ENCODE measurements around the gene OMP.

OMP gene

DNA sequence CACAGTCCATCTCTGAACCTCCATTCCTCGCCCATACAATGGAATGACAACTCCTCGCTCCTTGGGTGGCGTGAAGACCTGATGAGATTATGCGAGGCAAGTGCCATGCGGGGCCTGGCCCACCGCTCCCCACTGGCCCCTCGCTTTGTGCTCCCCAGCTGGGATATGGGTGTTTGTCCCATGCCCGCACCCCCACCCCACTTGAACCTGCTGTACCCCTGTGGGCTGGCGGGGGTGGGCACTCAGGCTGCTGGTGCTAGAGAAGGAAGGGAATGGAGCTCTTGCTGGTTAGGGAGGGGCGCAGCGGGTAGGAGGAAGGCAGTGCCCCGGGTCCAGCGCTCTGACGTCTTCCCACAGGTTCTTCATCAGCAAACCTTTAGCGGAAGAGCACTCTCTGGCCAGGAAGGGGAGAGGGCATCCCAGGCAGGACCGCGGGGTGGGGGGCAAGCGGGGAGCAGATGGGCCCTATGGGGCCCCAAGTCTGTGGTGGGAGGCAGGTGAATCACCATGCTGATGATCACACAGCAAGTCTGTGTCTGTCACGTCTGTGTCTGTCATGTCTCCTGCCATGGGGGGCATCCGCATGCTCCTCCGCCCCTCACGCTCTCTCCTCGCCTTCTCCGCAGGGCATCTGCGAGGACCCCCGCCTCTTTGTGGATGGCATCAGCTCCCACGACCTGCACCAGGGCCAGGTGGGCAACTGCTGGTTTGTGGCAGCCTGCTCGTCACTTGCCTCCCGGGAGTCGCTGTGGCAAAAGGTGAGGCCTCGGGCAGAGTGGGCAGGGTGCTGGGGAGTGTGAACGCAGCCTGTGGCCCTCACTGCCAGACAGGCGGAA lies 9.4 kb upstream of the OMP start:
- H3K27me3 ChIP-seq (replicated peaks; ENCODE audit: insufficient read depth, low read length) = no peaks in the 10 kb centered on the region
- no peak overlapping the region for H3K27ac ChIP-seq (ENCODE audit: low read length)
- no peak overlapping the region for H2AFZ ChIP-seq (ENCODE audit: low read length)
- H3K4me1 ChIP-seq (ENCODE audit: low read length) = peaks cover 18% of the 10 kb centered on the region
- H4K20me1 ChIP-seq (ENCODE audit: insufficient read depth, low read length) = no peaks in the 10 kb centered on the region
- H3K79me2 ChIP-seq (ENCODE audit: low read length) = no peaks in the 10 kb centered on the region
- no peaks in the 10 kb centered on the region for H3F3A ChIP-seq (ENCODE audit: insufficient read depth, low read length)
- H3K4me3 ChIP-seq (ENCODE audit: low read length) = no peak overlapping the region
- no peak overlapping the region for H3K9ac ChIP-seq (ENCODE audit: low read length)
- no peaks in the 10 kb centered on the region for H3K36me3 ChIP-seq (replicated peaks; ENCODE audit: insufficient read depth, low read length)
- no peak overlapping the region for H3K4me2 ChIP-seq (ENCODE audit: low read depth, low read length)
- no peaks in the 10 kb centered on the region for H3K9me2 ChIP-seq (replicated peaks; ENCODE audit: insufficient read depth, low read length)
- no peaks in the 10 kb centered on the region for H3K9me3 ChIP-seq (replicated peaks; ENCODE audit: insufficient read depth, low read length)
- TF ChIP-seq EZH2 (optimal IDR thresholded peaks at IDR 0.05; ENCODE audit: low read depth, low read length) (no peak), EZH2phosphoT487 (IDR thresholded peaks at IDR 0.05; ENCODE audit: low read length) (no peak)
- TF ChIP-seq, protein P1, sequence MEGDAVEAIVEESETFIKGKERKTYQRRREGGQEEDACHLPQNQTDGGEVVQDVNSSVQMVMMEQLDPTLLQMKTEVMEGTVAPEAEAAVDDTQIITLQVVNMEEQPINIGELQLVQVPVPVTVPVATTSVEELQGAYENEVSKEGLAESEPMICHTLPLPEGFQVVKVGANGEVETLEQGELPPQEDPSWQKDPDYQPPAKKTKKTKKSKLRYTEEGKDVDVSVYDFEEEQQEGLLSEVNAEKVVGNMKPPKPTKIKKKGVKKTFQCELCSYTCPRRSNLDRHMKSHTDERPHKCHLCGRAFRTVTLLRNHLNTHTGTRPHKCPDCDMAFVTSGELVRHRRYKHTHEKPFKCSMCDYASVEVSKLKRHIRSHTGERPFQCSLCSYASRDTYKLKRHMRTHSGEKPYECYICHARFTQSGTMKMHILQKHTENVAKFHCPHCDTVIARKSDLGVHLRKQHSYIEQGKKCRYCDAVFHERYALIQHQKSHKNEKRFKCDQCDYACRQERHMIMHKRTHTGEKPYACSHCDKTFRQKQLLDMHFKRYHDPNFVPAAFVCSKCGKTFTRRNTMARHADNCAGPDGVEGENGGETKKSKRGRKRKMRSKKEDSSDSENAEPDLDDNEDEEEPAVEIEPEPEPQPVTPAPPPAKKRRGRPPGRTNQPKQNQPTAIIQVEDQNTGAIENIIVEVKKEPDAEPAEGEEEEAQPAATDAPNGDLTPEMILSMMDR (IDR thresholded peaks at IDR 0.05; ENCODE audit: low read length) = no peak
- no peak for DNase-seq

DNA sequence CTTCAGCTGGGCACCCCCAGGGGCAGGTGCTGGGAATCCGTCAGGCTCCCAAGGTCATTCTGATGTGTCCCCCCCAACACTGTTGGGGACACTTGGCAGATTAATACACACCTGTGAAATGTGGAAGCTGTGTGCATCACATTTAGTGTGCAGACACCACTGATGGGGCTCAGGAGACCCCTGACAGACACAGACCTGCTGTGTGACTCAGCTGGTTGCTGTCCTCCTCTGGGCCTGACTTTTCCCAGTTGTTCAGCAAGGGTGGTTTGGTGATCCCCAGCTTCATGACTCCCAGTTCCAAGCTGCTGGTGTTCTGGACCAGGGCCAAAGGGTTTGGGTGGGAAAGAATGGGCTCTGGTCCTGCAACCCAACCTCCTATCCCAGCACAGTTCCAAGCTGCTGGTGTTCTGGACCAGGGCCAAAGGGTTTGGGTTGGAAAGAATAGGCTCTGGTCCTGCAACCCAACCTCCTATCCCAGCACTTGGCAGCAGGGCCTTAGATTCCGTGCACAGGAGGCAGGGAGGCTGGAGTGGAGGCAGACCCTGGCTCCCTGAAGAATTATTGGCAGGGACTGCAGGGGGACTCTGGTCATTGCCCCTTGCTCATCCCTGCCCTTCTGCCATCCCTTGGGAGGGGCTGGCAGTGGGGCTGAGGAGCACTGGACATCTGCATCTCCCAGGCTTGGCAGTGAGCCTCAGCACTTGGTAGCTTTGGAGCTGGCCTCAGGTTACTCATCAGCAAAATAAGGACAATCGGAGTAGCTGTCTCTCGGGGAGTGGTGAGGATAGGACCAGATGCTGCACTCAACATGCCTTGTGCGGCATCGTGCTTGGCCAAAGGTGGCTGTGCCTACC lies 8.4 kb upstream of the OMP start:
- no peak for TF ChIP-seq EZH2 (optimal IDR thresholded peaks at IDR 0.05; ENCODE audit: low read depth, low read length)
- TF ChIP-seq, protein P1 (IDR thresholded peaks at IDR 0.05; ENCODE audit: low read length) = no peak
- no peak for TF ChIP-seq EZH2phosphoT487 (IDR thresholded peaks at IDR 0.05; ENCODE audit: low read length)
- H3K4me3 ChIP-seq (ENCODE audit: low read length) = no peak overlapping the region
- DNase-seq = no peak
- no peak overlapping the region for H3K9ac ChIP-seq (ENCODE audit: low read length)
- H3F3A ChIP-seq (ENCODE audit: insufficient read depth, low read length) = no peaks in the 10 kb centered on the region
- H4K20me1 ChIP-seq (ENCODE audit: insufficient read depth, low read length) = no peaks in the 10 kb centered on the region
- no peaks in the 10 kb centered on the region for H3K9me2 ChIP-seq (replicated peaks; ENCODE audit: insufficient read depth, low read length)
- H3K27ac ChIP-seq (ENCODE audit: low read length) = no peak overlapping the region
- H3K27me3 ChIP-seq (replicated peaks; ENCODE audit: insufficient read depth, low read length) = no peaks in the 10 kb centered on the region
- H3K79me2 ChIP-seq (ENCODE audit: low read length) = no peaks in the 10 kb centered on the region
- H3K36me3 ChIP-seq (replicated peaks; ENCODE audit: insufficient read depth, low read length) = no peaks in the 10 kb centered on the region
- H2AFZ ChIP-seq (ENCODE audit: low read length) = no peak overlapping the region
- H3K9me3 ChIP-seq (replicated peaks; ENCODE audit: insufficient read depth, low read length) = no peaks in the 10 kb centered on the region
- peaks cover 17% of the 10 kb centered on the region for H3K4me1 ChIP-seq (ENCODE audit: low read length)
- no peak overlapping the region for H3K4me2 ChIP-seq (ENCODE audit: low read depth, low read length)

GRCh38 chr11:77094841-77095365 lies 7.7 kb upstream of the OMP start:
- TF ChIP-seq, protein P1 (IDR thresholded peaks at IDR 0.05; ENCODE audit: low read length) = no peak
- no peak for TF ChIP-seq EZH2phosphoT487 (IDR thresholded peaks at IDR 0.05; ENCODE audit: low read length)
- no peak for TF ChIP-seq EZH2 (optimal IDR thresholded peaks at IDR 0.05; ENCODE audit: low read depth, low read length)
- peaks cover 12% of the 10 kb centered on the region for H3K4me1 ChIP-seq (ENCODE audit: low read length)
- H2AFZ ChIP-seq (ENCODE audit: low read length) = no peak overlapping the region
- no peaks in the 10 kb centered on the region for H3K36me3 ChIP-seq (replicated peaks; ENCODE audit: insufficient read depth, low read length)
- no peaks in the 10 kb centered on the region for H3K79me2 ChIP-seq (ENCODE audit: low read length)
- H3K27ac ChIP-seq (ENCODE audit: low read length) = no peak overlapping the region
- no peaks in the 10 kb centered on the region for H3K9me3 ChIP-seq (replicated peaks; ENCODE audit: insufficient read depth, low read length)
- H3K27me3 ChIP-seq (replicated peaks; ENCODE audit: insufficient read depth, low read length) = no peaks in the 10 kb centered on the region
- H3K4me2 ChIP-seq (ENCODE audit: low read depth, low read length) = no peak overlapping the region
- no peak overlapping the region for H3K9ac ChIP-seq (ENCODE audit: low read length)
- H3F3A ChIP-seq (ENCODE audit: insufficient read depth, low read length) = no peaks in the 10 kb centered on the region
- H4K20me1 ChIP-seq (ENCODE audit: insufficient read depth, low read length) = no peaks in the 10 kb centered on the region
- H3K4me3 ChIP-seq (ENCODE audit: low read length) = no peak overlapping the region
- no peak for DNase-seq
- H3K9me2 ChIP-seq (replicated peaks; ENCODE audit: insufficient read depth, low read length) = no peaks in the 10 kb centered on the region

Measured in MM.1S (cell line).